Activated CD8-positive, alpha-beta memory T cell treated with anti-CD3 and anti-CD28 coated beads, Interleukin-2, amount 10 ng/mL, durations not matched to agents 7 days and 5 days (primary cell): Measurements from ENCODE around the gene LETM1. TPM values are rescaled to one million over a fixed set of nuclear protein-coding genes. Genes with fewer than 3 reads are reported as not detected.

ENCODE experiments used
- ATAC-seq: fragments of 150-1000 bp; cut with Tn5 transposase; one replicate; pipeline ENCODE4 v1.10.0; 2021; ENCODE audit warnings: moderate library complexity
- CTCF ChIA-PET: fragments of 350-600 bp; sonication (Branson Sonifier 250); formaldehyde crosslinking; loops from one replicate; lab custom pipeline; 2021; ENCODE audit warnings: antibody characterized with exemption; lab: Charles Lee
- DNase-seq: peaks from one replicate; pipeline ENCODE4 v3.0.0-alpha.2; 2020
- H3K27ac Mint-ChIP-seq: one replicate; pipeline ENCODE4 v1.8.0; 2021; ENCODE audit warnings: mild to moderate bottlenecking, mixed read lengths
- H3K27me3 Mint-ChIP-seq: one replicate; pipeline ENCODE4 v1.8.0; 2021; ENCODE audit warnings: mixed read lengths
- H3K36me3 Mint-ChIP-seq: one replicate; pipeline ENCODE4 v1.8.0; 2021; ENCODE audit warnings: mild to moderate bottlenecking, mixed read lengths
- H3K4me1 Mint-ChIP-seq: one replicate; pipeline ENCODE4 v1.8.0; 2021; ENCODE audit warnings: mixed read lengths
- H3K4me3 Mint-ChIP-seq: one replicate; pipeline ENCODE4 v1.8.0; 2021; ENCODE audit warnings: mild to moderate bottlenecking, moderate library complexity, mixed read lengths
- H3K9me3 Mint-ChIP-seq: one replicate; pipeline ENCODE4 v1.8.0; 2022; ENCODE audit warnings: low read depth, mixed read lengths
- total RNA-seq, 2 experiments: library from RNA; stranded (reverse); gene quantifications; one replicate each; pipeline ENCODE4 v1.2.3, GENCODE V29; 2021

LETM1 gene
- total RNA-seq, 2 experiments from 2014 or later, result 51.1 to 73.7 TPM

DNA sequence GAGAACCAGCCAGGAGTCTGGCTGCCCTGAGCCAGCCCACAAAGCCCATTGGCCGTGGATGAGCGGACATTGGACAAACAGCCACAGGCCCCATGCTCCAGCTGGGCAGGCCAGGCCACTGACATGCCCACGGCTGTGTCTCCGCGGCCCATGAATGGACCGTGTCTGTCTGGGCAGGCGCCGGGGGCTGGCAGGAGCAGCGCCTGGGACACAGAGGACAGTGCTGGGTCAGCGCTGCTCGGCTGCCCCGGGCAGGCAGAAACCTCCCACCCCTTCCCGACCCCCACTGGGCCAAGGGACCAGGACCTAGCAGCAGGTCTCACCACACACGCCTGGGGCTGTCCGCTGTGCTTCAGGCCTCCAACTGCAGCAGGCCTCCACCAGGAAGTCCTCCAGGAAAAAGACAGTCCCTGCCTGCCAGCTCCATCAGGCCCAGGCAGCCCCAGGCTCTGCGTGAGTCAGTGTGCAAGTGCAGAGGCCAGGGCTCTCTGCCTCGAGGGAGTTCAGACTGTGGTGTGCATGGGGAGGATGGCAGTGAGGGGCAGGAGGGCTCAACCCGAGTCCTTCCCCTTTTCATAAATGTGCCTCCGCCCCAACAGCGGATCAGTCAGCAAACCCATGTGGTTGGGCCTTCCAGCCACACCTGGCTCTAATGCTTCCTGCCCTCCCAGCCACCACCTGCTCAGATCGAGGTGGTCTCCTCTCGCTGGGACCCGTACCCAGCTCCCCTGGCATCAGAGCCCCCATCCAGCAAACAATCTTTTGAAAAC lies 80.0 kb downstream of the LETM1 start:
- Mint-ChIP-seq H3K27ac (no peak overlapping the region), H3K4me3 (no peak overlapping the region), H3K36me3 (no peaks in the 10 kb centered on the region), H3K27me3 (no peaks in the 10 kb centered on the region), H3K9me3 (no peaks in the 10 kb centered on the region), H3K4me1 (peaks cover 2% of the 10 kb centered on the region)
- DNase-seq, result no peak
- CTCF ChIA-PET, result interaction anchor here (2.2 kb wide), 1 partner anchor 28 kb away, joined by 6 read pairs; no protein-coding TSS in a partner anchor
- ATAC-seq, result no peak

- CTCF ChIA-PET, result interaction anchor here (1.1 kb wide), 1 partner anchor 16 kb away, joined by 3 read pairs; no protein-coding TSS in a partner anchor
- peaks cover 2% of the 10 kb centered on the region for H3K4me1 Mint-ChIP-seq
- H3K27me3 Mint-ChIP-seq, result peaks cover under 1% of the 10 kb centered on the region
- no peak for ATAC-seq
- H3K4me3 Mint-ChIP-seq, result no peak overlapping the region
- no peak overlapping the region for H3K27ac Mint-ChIP-seq
- DNase-seq, result no peak
- no peaks in the 10 kb centered on the region for H3K36me3 Mint-ChIP-seq
- H3K9me3 Mint-ChIP-seq, result no peaks in the 10 kb centered on the region
Measured at GRCh38 chr4:1773754-1774153, 82.2 kb downstream of the LETM1 start.

DNA sequence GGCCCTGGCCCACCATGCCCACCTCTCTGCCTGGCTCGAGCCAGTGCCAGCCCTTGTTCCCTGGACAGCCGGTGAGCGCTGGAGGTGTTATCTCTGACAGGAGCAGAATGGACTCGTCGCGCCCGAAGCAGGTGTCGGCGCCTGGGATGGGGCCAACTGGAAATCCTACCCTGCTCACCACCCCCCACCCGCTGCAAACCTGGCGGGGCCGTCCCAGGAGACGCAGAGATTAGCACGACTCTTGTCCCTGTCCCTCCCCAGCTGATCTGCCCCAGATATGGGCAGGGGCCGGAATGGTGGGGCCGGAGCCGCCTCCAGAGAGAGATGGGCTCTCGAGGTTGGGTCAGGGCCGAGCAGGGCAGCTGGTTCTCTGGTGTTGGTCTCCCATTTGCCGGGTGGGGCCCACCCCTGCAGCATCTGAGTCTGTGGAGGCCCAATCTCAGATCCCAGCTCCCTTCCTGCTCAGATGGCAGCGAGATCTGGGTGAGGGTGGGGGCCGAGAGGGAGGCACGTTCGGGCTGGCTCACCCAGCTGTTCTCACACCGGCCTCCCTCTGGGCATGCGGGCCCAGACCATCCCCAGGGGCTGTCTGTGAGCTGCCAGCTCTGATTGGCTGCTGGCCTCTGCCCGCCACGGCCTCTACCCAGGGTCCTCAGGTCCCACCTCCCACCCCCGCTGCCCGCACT lies 83.0 kb downstream of the LETM1 start:
- Mint-ChIP-seq H3K36me3 (no peaks in the 10 kb centered on the region), H3K27me3 (peaks cover 7% of the 10 kb centered on the region), H3K4me3 (no peak overlapping the region), H3K4me1 (peaks cover 2% of the 10 kb centered on the region), H3K9me3 (no peaks in the 10 kb centered on the region), H3K27ac (no peak overlapping the region)
- DNase-seq, result no peak
- no peak for ATAC-seq
- CTCF ChIA-PET, result interaction anchor here (1.1 kb wide), 1 partner anchor 16 kb away, joined by 3 read pairs; no protein-coding TSS in a partner anchor

GRCh38 chr4:1771555-1772305 lies 84.2 kb downstream of the LETM1 start:
- H3K27ac Mint-ChIP-seq, result no peak overlapping the region
- peaks cover 8% of the 10 kb centered on the region for H3K27me3 Mint-ChIP-seq
- H3K36me3 Mint-ChIP-seq, result no peaks in the 10 kb centered on the region
- no peak overlapping the region for H3K4me3 Mint-ChIP-seq
- ATAC-seq, result no peak
- CTCF ChIA-PET, result no interaction called here
- H3K9me3 Mint-ChIP-seq, result no peaks in the 10 kb centered on the region
- DNase-seq, result no peak
- H3K4me1 Mint-ChIP-seq, result peaks cover 2% of the 10 kb centered on the region

GRCh38 chr4:1770791-1771231 lies 85.1 kb downstream of the LETM1 start:
- DNase-seq, result no peak
- no peaks in the 10 kb centered on the region for H3K36me3 Mint-ChIP-seq
- CTCF ChIA-PET, result no interaction called here
- H3K27me3 Mint-ChIP-seq, result peaks cover 8% of the 10 kb centered on the region
- H3K4me1 Mint-ChIP-seq, result peaks cover 2% of the 10 kb centered on the region
- H3K27ac Mint-ChIP-seq, result no peak overlapping the region
- H3K9me3 Mint-ChIP-seq, result no peaks in the 10 kb centered on the region
- no peak for ATAC-seq
- no peak overlapping the region for H3K4me3 Mint-ChIP-seq

DNA sequence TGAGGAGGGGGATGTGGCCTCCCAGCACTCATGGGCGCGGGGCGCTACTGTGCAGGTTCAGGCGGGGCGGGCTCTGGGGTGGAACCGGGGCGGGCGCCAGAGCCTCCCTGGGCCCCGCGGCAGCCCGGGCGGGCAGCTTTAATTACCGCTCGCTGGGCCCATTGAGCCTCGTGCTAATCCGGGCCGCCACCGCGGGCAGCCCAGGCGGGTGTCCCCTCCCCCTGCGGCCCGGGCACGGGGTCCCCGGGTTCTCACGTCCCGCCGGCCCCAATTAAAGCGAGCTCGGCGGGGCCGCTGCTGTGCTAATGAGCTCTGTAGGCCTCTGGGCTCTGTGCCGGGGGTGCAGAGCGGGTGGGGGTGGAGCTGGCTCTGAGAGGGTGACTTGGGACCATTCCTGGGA lies 85.7 kb downstream of the LETM1 start:
- CTCF ChIA-PET, result no interaction called here
- H3K27me3 Mint-ChIP-seq, result peaks cover 11% of the 10 kb centered on the region
- H3K36me3 Mint-ChIP-seq, result no peaks in the 10 kb centered on the region
- no peaks in the 10 kb centered on the region for H3K9me3 Mint-ChIP-seq
- peaks cover 2% of the 10 kb centered on the region for H3K4me1 Mint-ChIP-seq
- no peak overlapping the region for H3K4me3 Mint-ChIP-seq
- no peak overlapping the region for H3K27ac Mint-ChIP-seq
- no peak for ATAC-seq
- DNase-seq, result no peak

DNA sequence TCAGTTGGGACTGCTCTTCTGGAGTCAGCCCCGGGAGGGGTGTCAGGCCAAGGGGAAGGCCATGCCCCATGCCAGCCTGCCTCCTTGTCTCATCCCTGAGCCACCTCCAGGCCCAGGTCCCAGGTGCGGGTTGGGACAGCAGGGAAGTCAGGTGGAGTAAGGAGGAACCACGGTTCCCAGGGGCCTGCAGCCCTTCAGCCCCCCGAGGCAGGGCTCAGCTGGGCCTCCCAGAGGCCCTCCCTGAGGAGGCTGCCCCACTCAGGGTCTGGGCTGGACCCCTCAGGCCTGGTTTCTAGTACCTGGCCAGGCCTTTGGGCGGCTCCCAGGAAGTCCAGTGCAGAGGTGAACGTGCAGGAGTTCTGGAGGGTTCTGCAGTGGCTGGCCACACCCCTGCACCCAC lies 86.3 kb downstream of the LETM1 start:
- ATAC-seq (no peak), DNase-seq (no peak)
- Mint-ChIP-seq H3K9me3 (no peaks in the 10 kb centered on the region), H3K4me3 (no peak overlapping the region), H3K4me1 (peaks cover 2% of the 10 kb centered on the region), H3K27me3 (peaks cover 11% of the 10 kb centered on the region), H3K36me3 (no peaks in the 10 kb centered on the region), H3K27ac (no peak overlapping the region)
- CTCF ChIA-PET, result no interaction called here

GRCh38 chr4:1768367-1769034 lies 87.5 kb downstream of the LETM1 start:
- H3K4me3 Mint-ChIP-seq, result no peak overlapping the region

DNA sequence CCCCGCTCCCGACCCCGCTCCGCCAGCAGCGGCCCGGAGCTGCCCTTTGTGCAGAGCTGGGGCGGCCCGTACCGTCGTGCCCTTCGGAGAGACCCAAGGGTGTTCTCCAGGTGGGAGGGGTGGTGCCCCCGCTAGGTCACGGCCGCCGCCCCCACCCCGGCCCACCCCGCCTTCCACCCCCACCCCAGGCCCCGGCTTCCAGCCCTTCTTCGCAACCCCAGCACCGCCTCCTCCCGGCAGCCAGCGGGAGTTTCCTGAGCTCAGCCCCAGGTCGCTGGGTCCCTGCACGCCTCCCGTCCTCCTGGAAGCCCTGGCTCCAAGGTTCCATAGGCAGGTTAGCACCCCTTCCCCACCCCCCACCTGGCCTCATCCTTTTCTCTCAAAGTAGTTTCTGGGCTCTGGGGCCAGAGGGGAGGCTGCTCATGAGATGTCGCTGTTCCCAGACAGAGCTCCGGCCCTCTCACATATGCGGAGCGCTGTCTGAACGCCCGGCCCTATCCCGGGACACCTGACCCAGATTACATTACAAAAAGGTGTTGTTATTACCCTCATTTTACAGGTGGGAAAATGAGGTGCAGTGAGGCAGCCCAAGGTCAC lies 88.1 kb downstream of the LETM1 start:
- ATAC-seq, result no peak
- no peak overlapping the region for H3K4me3 Mint-ChIP-seq

More at GRCh38 chr4:1768367-1769034, 87.5 kb downstream of the LETM1 start:
- peaks cover 18% of the 10 kb centered on the region for H3K27me3 Mint-ChIP-seq
- CTCF ChIA-PET, result interaction anchor here (1.1 to 1.2 kb wide), 2 partner anchors 16 to 20 kb away, joined by 4 read pairs; no protein-coding TSS in a partner anchor
- DNase-seq (no peak), ATAC-seq (no peak)
- H3K9me3 Mint-ChIP-seq, result no peaks in the 10 kb centered on the region
- no peaks in the 10 kb centered on the region for H3K36me3 Mint-ChIP-seq
- no peak overlapping the region for H3K27ac Mint-ChIP-seq
- peaks cover 2% of the 10 kb centered on the region for H3K4me1 Mint-ChIP-seq

DNA sequence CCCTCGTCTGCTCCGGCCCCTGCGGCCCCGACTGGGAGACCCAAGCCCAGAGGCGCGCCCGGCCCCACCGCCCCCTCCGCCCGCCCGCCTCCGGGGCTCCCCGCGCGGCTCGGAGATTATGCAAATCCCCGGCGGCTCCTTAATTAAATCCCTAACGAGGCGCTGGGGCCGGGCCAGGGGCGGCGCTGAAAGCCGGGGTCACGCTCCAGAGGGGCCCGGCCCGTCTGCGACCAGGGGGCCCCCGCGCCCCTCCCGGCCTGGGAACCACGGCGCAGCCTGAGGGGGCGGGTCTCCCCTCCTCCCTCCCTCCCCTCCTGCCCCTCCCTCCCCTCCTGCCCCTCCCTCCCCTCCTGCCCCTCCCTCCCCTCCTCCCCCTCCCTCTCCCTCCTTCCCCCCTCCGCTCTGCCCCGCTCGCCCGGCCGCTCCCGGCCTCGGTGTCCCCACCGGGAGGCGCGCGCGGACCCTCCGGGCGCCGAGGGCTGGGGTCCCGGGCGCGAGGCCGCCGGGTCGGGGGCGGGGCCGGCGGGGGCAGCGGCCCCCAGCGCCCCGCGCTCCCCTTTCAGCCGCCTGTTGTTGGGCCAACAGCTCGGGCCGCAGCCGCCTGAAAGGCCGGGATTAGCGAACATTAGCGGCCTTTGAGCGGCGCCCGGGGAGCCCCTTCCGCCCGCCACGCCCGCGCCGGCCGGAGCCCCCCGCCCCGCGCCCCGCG lies 88.7 kb downstream of the LETM1 start:
- ATAC-seq, result no peak
- CTCF ChIA-PET, result interaction anchor here (1.1 to 1.2 kb wide), 2 partner anchors 15 to 19 kb away, joined by 4 read pairs; no protein-coding TSS in a partner anchor

More for the DNA sequence above, 88.1 kb downstream of the LETM1 start:
- DNase-seq, result no peak
- H3K27me3 Mint-ChIP-seq, result peaks cover 18% of the 10 kb centered on the region
- no peaks in the 10 kb centered on the region for H3K9me3 Mint-ChIP-seq
- H3K4me1 Mint-ChIP-seq, result peaks cover 2% of the 10 kb centered on the region
- CTCF ChIA-PET, result interaction anchor here (1.1 to 1.2 kb wide), 2 partner anchors 16 to 19 kb away, joined by 4 read pairs; no protein-coding TSS in a partner anchor
- no peak overlapping the region for H3K27ac Mint-ChIP-seq
- H3K36me3 Mint-ChIP-seq, result no peaks in the 10 kb centered on the region

GRCh38 chr4:1766106-1767060 lies 89.6 kb downstream of the LETM1 start:
- Mint-ChIP-seq H3K4me1 (no peaks in the 10 kb centered on the region), H3K4me3 (no peak overlapping the region)
- CTCF ChIA-PET, result interaction anchor here (1.2 kb wide), 1 partner anchor 18 kb away, joined by 3 read pairs; no protein-coding TSS in a partner anchor

More for the DNA sequence above, 88.7 kb downstream of the LETM1 start:
- no peak for DNase-seq
- Mint-ChIP-seq H3K9me3 (no peaks in the 10 kb centered on the region), H3K27ac (no peak overlapping the region), H3K27me3 (peaks cover 21% of the 10 kb centered on the region), H3K4me3 (no peak overlapping the region), H3K36me3 (no peaks in the 10 kb centered on the region), H3K4me1 (peaks cover 2% of the 10 kb centered on the region)

More at GRCh38 chr4:1766106-1767060, 89.6 kb downstream of the LETM1 start:
- H3K27ac Mint-ChIP-seq, result no peak overlapping the region
- no peak for ATAC-seq
- peaks cover 21% of the 10 kb centered on the region for H3K27me3 Mint-ChIP-seq
- no peaks in the 10 kb centered on the region for H3K9me3 Mint-ChIP-seq
- DNase-seq, result no peak
- no peaks in the 10 kb centered on the region for H3K36me3 Mint-ChIP-seq
